Stromal cell of bone marrow (primary cell): Measurements from ENCODE around the gene KIF18A.
"Not testable (repeated sequence)": the region's sequence is repeated elsewhere in the genome, so short reads cannot be mapped to it uniquely, and the experiment has no call there.

Experiments
- DNase-seq: peaks from one replicate; pipeline ENCODE4 v3.0.0-alpha.2; 2012; ENCODE audit warnings: low read depth

Gene KIF18A

DNA sequence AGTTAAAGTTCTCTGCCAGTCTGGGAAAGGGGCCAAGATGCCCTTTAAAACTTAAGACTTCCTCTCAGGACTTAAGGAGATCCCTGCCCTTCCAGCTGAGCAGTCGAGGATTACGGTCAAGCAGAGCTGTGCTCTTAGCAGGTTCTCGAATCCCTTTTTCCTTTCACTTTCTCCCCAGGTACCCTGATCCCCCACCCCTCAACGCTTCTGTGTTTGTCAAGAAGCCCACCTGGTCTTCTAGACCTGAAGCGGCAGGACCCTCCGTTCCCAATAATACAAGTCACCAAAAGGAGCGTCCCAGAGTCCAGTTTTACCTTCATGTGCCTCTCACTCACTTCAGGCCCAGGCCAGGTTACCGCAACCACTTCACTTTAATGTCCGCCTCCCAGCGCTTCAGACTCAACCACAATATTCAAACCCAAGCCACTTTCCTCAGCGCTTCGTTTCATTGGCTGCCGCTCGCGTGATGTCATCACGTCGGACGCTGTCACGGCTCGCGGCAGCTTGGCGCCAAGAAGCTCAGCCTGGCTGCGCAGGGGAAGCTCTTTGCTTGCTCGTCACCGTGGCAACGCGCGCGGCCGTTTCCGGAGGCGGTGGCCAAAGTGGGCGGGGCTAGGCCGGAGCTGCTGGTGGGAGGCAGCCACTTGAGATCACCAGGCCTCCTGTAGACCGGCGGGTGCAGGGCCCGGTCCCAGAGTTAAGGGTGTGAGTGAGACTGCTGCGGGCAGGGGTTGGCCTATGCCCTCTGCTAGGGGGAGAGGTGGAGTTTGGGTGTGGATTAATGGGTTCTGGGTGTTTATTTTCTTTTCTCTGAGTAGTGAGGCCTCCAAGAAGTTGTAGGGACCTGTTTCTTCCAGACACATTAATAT, at the start of gene KIF18A, which contains the start of gene METTL15:
KIF18A (minus strand) TSS at position 407 of the 869 bp plus-strand sequence. CDS start 10,209 bp downstream, outside the sequence.
METTL15 (plus strand) TSS at position 639 of the 869 bp plus-strand sequence. CDS start 4,947 bp downstream, outside the sequence.
- peak; percentile 98 for DNase-seq

DNA sequence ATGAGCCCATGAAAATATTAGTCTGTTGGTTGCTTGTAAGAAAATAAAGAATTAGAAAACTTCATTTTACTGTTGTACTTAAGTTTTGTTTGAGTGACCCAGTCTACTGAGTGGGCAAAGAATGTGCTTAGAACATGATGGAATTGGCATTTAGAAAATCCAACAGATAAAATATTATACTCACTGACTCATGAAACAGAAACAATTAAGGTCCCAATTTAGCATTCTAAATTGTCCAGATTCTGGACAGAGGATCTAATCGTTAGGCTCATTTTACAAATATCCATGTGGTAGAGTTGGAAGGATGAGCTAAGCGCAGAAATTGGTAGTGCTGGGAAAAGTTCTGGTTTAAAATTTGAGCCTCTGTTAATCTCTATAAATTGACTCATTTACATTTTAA, 45.6 kb upstream of the KIF18A start:
- DNase-seq = no peak

GRCh38 chr11:28152743-28153142, 44.8 kb upstream of the KIF18A start:
- no peak for DNase-seq

GRCh38 chr11:28146123-28146751, 38.3 kb upstream of the KIF18A start:
- DNase-seq = peak; percentile 64

- DNase-seq = no peak
These were observed 36.9 kb upstream of the KIF18A start for GRCh38 chr11:28144808-28145207.

- DNase-seq = no peak
These were observed 34.8 kb upstream of the KIF18A start for GRCh38 chr11:28142724-28143123.

DNA sequence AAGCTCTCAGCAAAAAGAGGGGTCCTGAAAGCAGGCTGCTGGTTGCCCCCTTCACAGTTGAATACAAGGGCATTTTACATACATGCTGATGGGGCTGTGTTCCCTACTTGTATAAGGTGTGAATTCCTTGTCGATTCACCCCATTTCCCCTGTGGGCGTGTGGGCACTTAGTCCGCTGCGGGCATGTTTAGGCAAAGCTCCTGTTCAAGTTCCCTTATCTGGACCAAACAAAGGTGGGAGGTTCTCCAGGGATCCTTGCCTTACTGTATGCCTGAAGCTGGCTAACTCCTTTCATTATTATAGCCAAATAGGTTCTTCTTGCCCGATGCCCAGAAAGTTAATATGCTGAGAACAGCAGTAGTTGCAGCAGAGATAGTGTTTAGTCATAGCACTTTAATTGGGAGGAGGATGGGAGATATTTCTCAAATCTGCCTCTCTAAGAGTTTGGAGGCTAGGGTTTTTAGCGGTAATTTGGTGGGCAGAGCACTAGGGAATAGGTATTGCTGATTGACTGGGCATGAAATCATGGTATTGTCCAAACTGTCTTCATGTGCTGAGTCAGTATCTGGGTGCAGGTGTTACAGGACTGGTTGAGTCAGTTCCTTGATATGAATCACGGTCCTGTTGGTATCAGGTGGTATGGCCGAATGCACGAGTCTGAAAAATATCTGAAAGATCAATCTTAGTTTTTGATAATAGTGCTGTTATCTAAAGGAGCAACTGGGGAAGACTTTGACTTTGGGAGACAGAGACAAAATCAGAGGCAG, 32.9 kb upstream of the KIF18A start:
- no peak for DNase-seq

- DNase-seq = no peak
These were observed 32.0 kb upstream of the KIF18A start for GRCh38 chr11:28139841-28140415.

DNA sequence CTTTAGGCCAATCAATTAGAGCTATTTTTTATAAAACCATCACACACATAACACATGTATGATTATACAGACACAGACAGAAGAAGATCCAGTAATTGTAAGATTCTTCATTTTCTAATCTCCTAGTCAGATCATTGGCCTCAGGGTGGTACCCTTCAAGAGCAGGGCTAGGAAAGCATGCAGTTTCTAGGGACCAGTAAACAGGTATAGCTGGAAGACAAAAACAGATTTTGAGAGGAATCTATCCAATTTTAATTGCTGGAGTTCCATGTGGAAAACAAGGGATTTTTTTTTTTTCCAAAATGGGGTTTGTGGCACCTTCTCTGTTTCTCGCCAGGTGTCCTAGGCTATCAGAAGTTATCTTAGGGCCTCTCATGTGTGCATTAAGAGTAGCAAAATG, 29.9 kb upstream of the KIF18A start:
- no peak for DNase-seq

- no peak for DNase-seq
These were observed 29.4 kb upstream of the KIF18A start for GRCh38 chr11:28137366-28137765.

DNA sequence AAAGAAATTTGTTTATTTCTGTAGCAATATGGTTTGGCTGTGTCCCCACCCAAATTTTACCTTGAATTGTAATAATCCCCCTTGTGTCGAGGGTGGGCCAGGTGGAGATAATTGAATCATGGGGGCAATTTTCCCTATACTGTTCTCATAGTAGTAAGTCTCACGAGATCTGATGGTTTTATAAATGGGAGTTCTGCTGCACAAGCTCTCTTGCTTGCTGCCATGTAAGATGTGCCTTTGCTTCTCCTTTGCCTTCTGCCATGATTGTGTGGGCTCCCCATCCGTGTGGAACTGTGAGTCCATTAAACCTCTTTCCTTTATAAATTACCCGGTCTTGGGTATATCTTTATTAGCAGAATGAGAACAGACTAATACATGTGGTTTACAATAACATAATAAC, 28.2 kb upstream of the KIF18A start:
- DNase-seq = not testable (repeated sequence)

DNA sequence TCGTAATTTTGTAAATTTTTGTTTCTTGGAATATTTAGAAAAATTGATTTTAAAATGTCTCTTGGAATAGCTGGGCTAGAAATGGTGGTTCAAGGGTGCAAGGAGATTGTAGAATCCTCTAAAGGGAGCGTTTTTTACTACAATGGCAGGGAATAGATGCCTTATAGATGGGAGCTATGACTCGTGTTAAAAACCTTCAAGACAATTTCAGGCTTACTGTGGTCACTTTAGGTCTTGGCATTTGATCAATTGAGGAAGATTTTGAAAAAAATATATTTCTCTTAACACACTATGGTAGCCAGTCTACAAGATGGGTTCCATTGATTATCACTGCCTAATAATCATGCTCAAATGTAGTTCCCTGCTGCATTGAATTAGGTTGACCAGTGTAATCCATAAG, 25.2 kb upstream of the KIF18A start:
- no peak for DNase-seq

DNA sequence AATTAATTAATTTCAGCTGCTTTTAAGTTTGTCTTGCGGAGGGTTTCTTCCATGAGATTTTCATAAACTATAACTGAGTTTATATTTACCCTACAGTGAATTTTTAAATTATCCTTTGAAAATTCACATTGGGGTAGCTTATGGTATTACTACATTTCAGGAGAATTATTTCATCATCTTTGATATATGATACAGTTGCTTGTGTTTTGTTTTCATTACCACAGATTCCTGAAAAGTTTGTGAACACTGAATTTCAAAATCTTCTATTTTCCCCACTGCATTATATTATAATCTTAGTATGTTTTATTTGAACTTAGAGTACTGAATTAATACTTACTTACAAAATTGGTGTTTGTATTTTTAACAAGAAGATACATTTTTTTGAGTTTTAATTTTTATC, 24.6 kb upstream of the KIF18A start:
- DNase-seq = no peak

GRCh38 chr11:28123151-28123581, 15.2 kb upstream of the KIF18A start:
- no peak for DNase-seq

- DNase-seq = no peak
These were observed 9.8 kb upstream of the KIF18A start for GRCh38 chr11:28117712-28118111.

DNA sequence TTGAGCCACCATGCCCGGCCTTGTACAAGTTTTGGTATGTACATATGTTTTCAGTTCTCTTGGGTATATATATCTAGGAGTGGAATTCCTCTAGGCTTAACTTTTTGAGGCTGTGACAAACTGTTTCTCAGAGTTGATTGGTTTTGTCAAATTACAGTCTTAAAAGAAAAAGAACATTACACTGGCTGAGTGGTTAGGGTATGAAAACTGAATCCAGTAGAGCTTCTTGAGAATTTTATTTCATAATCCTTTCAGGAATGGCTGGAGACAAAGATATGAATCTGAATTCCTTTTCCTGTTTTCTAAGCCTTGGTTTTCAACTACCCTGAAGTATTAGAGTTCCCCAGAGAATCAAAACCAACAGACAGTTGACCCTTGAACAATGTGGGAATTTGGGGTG, 6.8 kb upstream of the KIF18A start:
- DNase-seq = no peak

- DNase-seq = no peak
These were observed 6.2 kb upstream of the KIF18A start for GRCh38 chr11:28114116-28114515.

- no peak for DNase-seq
These were observed 2.9 kb upstream of the KIF18A start for GRCh38 chr11:28110821-28111200.

DNA sequence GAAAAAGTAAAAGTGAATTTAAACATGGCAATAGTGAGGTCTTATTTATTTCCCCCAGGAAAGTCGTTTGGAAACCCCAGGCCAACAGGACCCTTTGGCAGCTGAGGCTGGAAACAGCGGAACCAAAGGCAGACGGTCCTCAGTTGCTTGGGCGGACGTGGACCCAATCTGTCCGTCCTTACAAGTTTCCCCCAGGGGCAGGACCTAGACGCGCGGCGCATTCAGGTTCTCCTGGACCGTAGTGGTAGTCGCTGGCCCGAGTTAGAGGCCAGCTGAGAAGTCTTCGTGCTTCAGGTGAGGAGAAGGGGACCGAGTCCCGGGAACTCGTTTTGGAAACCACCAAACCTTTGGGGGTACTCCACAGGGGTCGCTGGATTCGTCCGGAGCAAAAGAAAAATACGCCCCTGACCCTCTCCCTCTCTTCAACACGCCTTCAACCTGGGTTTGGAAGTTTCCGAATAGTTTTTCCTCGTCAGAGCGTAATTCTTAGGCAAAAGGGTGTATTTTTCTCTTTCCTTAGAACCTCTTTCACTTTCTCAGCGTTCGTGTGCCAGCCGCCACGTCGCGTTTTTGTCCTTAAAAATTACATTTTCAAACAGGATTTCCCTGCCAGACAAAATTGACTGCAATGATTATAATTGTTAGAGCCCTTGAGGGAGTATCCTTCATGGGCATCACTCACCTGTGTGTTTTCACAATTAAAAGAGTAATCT, 2.3 kb upstream of the KIF18A start:
- DNase-seq = peak; percentile 55

DNA sequence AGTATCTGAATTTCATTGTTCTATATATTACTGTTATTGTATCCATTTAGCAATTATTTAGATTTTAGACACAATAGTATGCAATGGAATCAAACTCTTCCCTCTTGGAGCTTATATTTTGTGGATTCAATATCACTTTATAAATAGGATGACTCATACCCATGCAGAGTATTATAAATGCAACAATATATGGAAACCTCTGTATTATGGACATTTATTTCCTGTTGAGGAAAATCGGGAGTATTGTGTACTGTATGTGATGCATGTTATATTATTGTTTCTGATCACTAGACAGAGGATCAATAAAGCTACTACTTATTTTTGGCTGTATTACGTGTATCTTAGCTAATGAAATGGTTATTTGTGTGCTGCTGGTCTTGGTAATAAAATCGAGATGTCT, 1.0 kb upstream of the KIF18A start:
- DNase-seq = no peak

- no peak for DNase-seq
These were observed 686 bp downstream of the KIF18A start for GRCh38 chr11:28107191-28107749.
